Sigmoid colon (tissue), 4 donors: ENCODE measurements around the gene CHST1.

Source experiments
- CTCF ChIP-seq, 4 experiments: fragments of 450-650 bp in 3 of 4; fragments of 200-600 bp in 1 of 4; IDR thresholded peaks; one replicate each; pipeline ENCODE4 v1.5.1; 2016 to 2019; ENCODE audit warnings: antibody characterized with exemption in 4 of 4, mild to moderate bottlenecking in 3 of 4, moderate library complexity in 2 of 4
- EP300 ChIP-seq, 4 donors: sonication (generic); formaldehyde crosslinking; IDR thresholded peaks; one replicate each; pipeline ENCODE4 v1.6.1; 2017; ENCODE audit warnings: antibody characterized with exemption in 4 of 4
- POLR2A ChIP-seq, 2 donors: fragments of 450-650 bp; IDR thresholded peaks; one replicate each; pipeline ENCODE4 v1.6.1; 2016; ENCODE audit warnings: antibody characterized with exemption in 2 of 2, mild to moderate bottlenecking in 2 of 2, moderate library complexity in 2 of 2
- POLR2AphosphoS5 ChIP-seq, 4 donors: sonication (generic); formaldehyde crosslinking; IDR thresholded peaks; one replicate each; pipeline ENCODE4 v1.6.1; 2017; ENCODE audit warnings: antibody characterized with exemption in 4 of 4

GRCh38 chr11:45708887-45709663 lies 43.7 kb upstream of the CHST1 start:
- no peak for TF ChIP-seq POLR2A (IDR thresholded peaks at IDR 0.05)
- TF ChIP-seq CTCF (IDR thresholded peaks at IDR 0.05), result no peak
- TF ChIP-seq POLR2AphosphoS5 (IDR thresholded peaks at IDR 0.05), result no peak
- TF ChIP-seq EP300 (IDR thresholded peaks at IDR 0.05), result no peak
